ENCODE measurements around the gene FOXP1. TPM values are rescaled to one million over a fixed set of nuclear protein-coding genes. Genes with fewer than 3 reads are reported as not detected.
A peak's percentile ranks its signal among the peaks of the same experiment; 100 is the strongest.

FOXP1 gene
- total RNA-seq, 1 donor from 2014 or later = 107 TPM

GRCh38 chr3:71600646-71601288, 17.2 kb upstream of the FOXP1 start:
- no peak for FAIRE-seq
- H3K27ac Mint-ChIP-seq (ENCODE audit: unreplicated experiment) = peak overlapping the region; percentile 55

GRCh38 chr3:71599416-71599815, 15.9 kb upstream of the FOXP1 start:
- Histone ChIP-seq H3K9ac (ENCODE audit: low read length) (no peak overlapping the region), H3K79me2 (ENCODE audit: insufficient read depth, low read length) (no peaks in the 10 kb centered on the region), H3K4me3 (ENCODE audit: insufficient read depth, low read depth, low read length) (no peak overlapping the region), H4K20me1 (ENCODE audit: insufficient read depth, low read length) (no peaks in the 10 kb centered on the region), H3K4me1 (ENCODE audit: insufficient read depth, low read length) (peaks cover 12% of the 10 kb centered on the region), H2AFZ (ENCODE audit: low read depth, low read length) (no peak overlapping the region), H3K27me3 (ENCODE audit: insufficient read depth, low read length) (no peaks in the 10 kb centered on the region), H3K27ac (ENCODE audit: low read depth, low read length) (no peak overlapping the region), H3K4me2 (ENCODE audit: low read length) (no peak overlapping the region), H3K9me3 (ENCODE audit: insufficient read depth, low read depth, low read length) (no peaks in the 10 kb centered on the region), H3K36me3 (ENCODE audit: insufficient read depth, low read length) (no peaks in the 10 kb centered on the region)
- Mint-ChIP-seq H3K27ac (ENCODE audit: unreplicated experiment) (no peak overlapping the region), H3K36me3 (ENCODE audit: low read depth, unreplicated experiment) (no peaks in the 10 kb centered on the region), H3K27me3 (ENCODE audit: low read depth, unreplicated experiment) (no peaks in the 10 kb centered on the region), H3K9me3 (ENCODE audit: unreplicated experiment) (peaks cover 5% of the 10 kb centered on the region), H3K4me1 (ENCODE audit: low read depth, unreplicated experiment) (peaks cover 16% of the 10 kb centered on the region), H3K4me3 (ENCODE audit: unreplicated experiment) (no peak overlapping the region)
- FAIRE-seq (no peak), DNase-seq (ENCODE audit: low read depth) (peak; percentile 10)
- no peak for TF ChIP-seq EZH2 (IDR thresholded peaks at IDR 0.05; ENCODE audit: insufficient read depth, low read length)
- no peak for TF ChIP-seq CTCF (IDR thresholded peaks at IDR 0.05; ENCODE audit: insufficient read depth, low read depth, low read length)

More at GRCh38 chr3:71600646-71601288, 17.2 kb upstream of the FOXP1 start:
- Mint-ChIP-seq H3K4me1 (ENCODE audit: low read depth, unreplicated experiment) (peaks cover 16% of the 10 kb centered on the region), H3K9me3 (ENCODE audit: unreplicated experiment) (peaks cover 2% of the 10 kb centered on the region), H3K27me3 (ENCODE audit: low read depth, unreplicated experiment) (no peaks in the 10 kb centered on the region), H3K36me3 (ENCODE audit: low read depth, unreplicated experiment) (no peaks in the 10 kb centered on the region), H3K4me3 (ENCODE audit: unreplicated experiment) (no peak overlapping the region)
- Histone ChIP-seq H3K9ac (ENCODE audit: low read length) (no peak overlapping the region), H3K79me2 (ENCODE audit: insufficient read depth, low read length) (no peaks in the 10 kb centered on the region), H3K27me3 (ENCODE audit: insufficient read depth, low read length) (no peaks in the 10 kb centered on the region), H3K27ac (ENCODE audit: low read depth, low read length) (no peak overlapping the region), H3K9me3 (ENCODE audit: insufficient read depth, low read depth, low read length) (no peaks in the 10 kb centered on the region), H3K4me3 (ENCODE audit: insufficient read depth, low read depth, low read length) (no peak overlapping the region), H3K4me2 (ENCODE audit: low read length) (no peak overlapping the region), H2AFZ (ENCODE audit: low read depth, low read length) (no peak overlapping the region), H3K36me3 (ENCODE audit: insufficient read depth, low read length) (no peaks in the 10 kb centered on the region), H3K4me1 (ENCODE audit: insufficient read depth, low read length) (peaks cover 12% of the 10 kb centered on the region), H4K20me1 (ENCODE audit: insufficient read depth, low read length) (no peaks in the 10 kb centered on the region)
- TF ChIP-seq EZH2 (IDR thresholded peaks at IDR 0.05; ENCODE audit: insufficient read depth, low read length) (no peak), CTCF (IDR thresholded peaks at IDR 0.05; ENCODE audit: insufficient read depth, low read depth, low read length) (no peak)
- no peak for DNase-seq (ENCODE audit: low read depth)

- Histone ChIP-seq H3K27me3 (ENCODE audit: insufficient read depth, low read length) (no peaks in the 10 kb centered on the region), H3K4me2 (ENCODE audit: low read length) (no peak overlapping the region), H2AFZ (ENCODE audit: low read depth, low read length) (no peak overlapping the region), H3K36me3 (ENCODE audit: insufficient read depth, low read length) (no peaks in the 10 kb centered on the region), H3K27ac (ENCODE audit: low read depth, low read length) (no peak overlapping the region), H3K79me2 (ENCODE audit: insufficient read depth, low read length) (no peaks in the 10 kb centered on the region), H3K4me3 (ENCODE audit: insufficient read depth, low read depth, low read length) (no peak overlapping the region), H3K9me3 (ENCODE audit: insufficient read depth, low read depth, low read length) (no peaks in the 10 kb centered on the region), H3K9ac (ENCODE audit: low read length) (no peak overlapping the region), H4K20me1 (ENCODE audit: insufficient read depth, low read length) (no peaks in the 10 kb centered on the region), H3K4me1 (ENCODE audit: insufficient read depth, low read length) (peaks cover 12% of the 10 kb centered on the region)
- FAIRE-seq (no peak), DNase-seq (ENCODE audit: low read depth) (no peak)
- H3K4me1 Mint-ChIP-seq (ENCODE audit: low read depth, unreplicated experiment) = peaks cover 16% of the 10 kb centered on the region
- peaks cover 7% of the 10 kb centered on the region for H3K9me3 Mint-ChIP-seq (ENCODE audit: unreplicated experiment)
- H3K27ac Mint-ChIP-seq (ENCODE audit: unreplicated experiment) = no peak overlapping the region
- TF ChIP-seq CTCF (IDR thresholded peaks at IDR 0.05; ENCODE audit: insufficient read depth, low read depth, low read length) (no peak), EZH2 (IDR thresholded peaks at IDR 0.05; ENCODE audit: insufficient read depth, low read length) (no peak)
- no peaks in the 10 kb centered on the region for H3K36me3 Mint-ChIP-seq (ENCODE audit: low read depth, unreplicated experiment)
- no peaks in the 10 kb centered on the region for H3K27me3 Mint-ChIP-seq (ENCODE audit: low read depth, unreplicated experiment)
- no peak overlapping the region for H3K4me3 Mint-ChIP-seq (ENCODE audit: unreplicated experiment)
These were observed 14.8 kb upstream of the FOXP1 start for GRCh38 chr3:71598292-71598691.

Data from astrocyte (in vitro differentiated cells and primary cell).